K562 (cell line): ENCODE results near the gene G6PC3. TPM values are rescaled to one million over a fixed set of nuclear protein-coding genes. Genes with fewer than 3 reads are reported as not detected.

Experiments
- CUX1 ChIP-seq: fragments of 200-800 bp; sonication (Bioruptor generic); IDR thresholded peaks from 2 replicates; pipeline ENCODE4 v1.6.1; 2016; ENCODE audit warnings: missing genetic modification characterization, missing compliant biosample characterization
- FOXA1 ChIP-seq: fragments of 450-650 bp; IDR thresholded peaks from 2 replicates; pipeline ENCODE4 v1.6.1; 2016; ENCODE audit warnings: mild to moderate bottlenecking, borderline replicate concordance
- MED1 ChIP-seq: sonication (generic); formaldehyde crosslinking; IDR thresholded peaks from 2 replicates; pipeline ENCODE4 v1.8.1; 2023; ENCODE audit warnings: missing genetic modification reagents, borderline replicate concordance
- MGA ChIP-seq: fragments of 450-650 bp; IDR thresholded peaks from 2 replicates; pipeline ENCODE4 v1.6.1; 2016; ENCODE audit warnings: mild to moderate bottlenecking, moderate library complexity
- NFRKB ChIP-seq: fragments of 450-650 bp; IDR thresholded peaks from 2 replicates; pipeline ENCODE4 v1.6.1; 2016; ENCODE audit warnings: low read depth
- NONO ChIP-seq, 2 experiments: fragments of 200-400 bp in 1 of 2; fragments of 450-650 bp in 1 of 2; formaldehyde crosslinking in 1 of 2; IDR thresholded peaks; 2 replicates each; pipeline ENCODE4 v1.6.1; 2017; ENCODE audit warnings: low read depth in 2 of 2, mild to moderate bottlenecking in 2 of 2, moderate library complexity in 2 of 2, low read length in 1 of 2
- SMAD3 ChIP-seq: fragments of 450-650 bp; formaldehyde crosslinking; conservative IDR thresholded peaks from 2 replicates; pipeline ENCODE4 v1.4.0; 2020; ENCODE audit warnings: mild to moderate bottlenecking
- TSC22D4 ChIP-seq: fragments of 450-650 bp; IDR thresholded peaks from 2 replicates; pipeline ENCODE4 v1.6.1; 2016; ENCODE audit warnings: missing genetic modification characterization, missing biosample characterization, control low read depth
- XRCC3 ChIP-seq: fragments of 450-650 bp; IDR thresholded peaks from 2 replicates; pipeline ENCODE4 v1.6.1; 2017; ENCODE audit warnings: mild to moderate bottlenecking, moderate library complexity
- ZNF274 ChIP-seq: IDR thresholded peaks from 2 replicates; pipeline ENCODE4 v1.6.1; 2011; ENCODE audit warnings: low read depth, mild to moderate bottlenecking, low read length, moderate library complexity, borderline replicate concordance
- polyA plus RNA-seq, 8 experiments: library from polyadenylated mRNA; depleted of rRNA in 4 of 8; stranded (reverse) in 5 of 8; unstranded in 3 of 8; fragments of >200 nt; fragmentation: Nextera tagmentation in 2 of 8; fragmentation: Illumina TruSeq in 1 of 8; extraction: Ambion mirVana in 2 of 8; extraction: Trizol in 1 of 8; gene quantifications; 2 replicates each; pipeline versions ENCODE4 v1.2.1 to v1.2.3, GENCODE V29; 2011 to 2014; ENCODE audit warnings: inconsistent platforms in 1 of 8, missing spikeins in 1 of 8
- total RNA-seq, 7 experiments: library from RNA; depleted of rRNA in 6 of 7; stranded (reverse); fragments of >200 nt in 6 of 7; fragmentation: Illumina TruSeq in 2 of 7; extraction: Trizol in 2 of 7; gene quantifications; 2 replicates each; pipeline versions ENCODE4 v1.2.1 to v1.2.3, GENCODE V29; 2011 to 2021; ENCODE audit warnings: low replicate concordance in 1 of 7

Gene G6PC3
- total and polyA plus RNA-seq, 9 of the 15 experiments (the other 6 are each of a cell fraction or from before 2014, with no cell fraction given): 10.4 to 57.8 (median 31.1) TPM

- peak; percentile 27 for TF ChIP-seq NFRKB
- TF ChIP-seq MGA: no peak; the same call in 1 of the 2 replicates
- TF ChIP-seq MED1: no peak
- no peak for TF ChIP-seq TSC22D4 (tag)
- no peak for TF ChIP-seq ZNF274
- peak in 1 of 2 experiments; percentile 57; a peak in 1 of 4 replicates for TF ChIP-seq NONO (IDR thresholded peaks at IDR 0.05; ENCODE audit: low read depth in 2 of 2, low read length in 1 of 2)
- no peak for TF ChIP-seq XRCC3
- TF ChIP-seq CUX1 (CRISPR knock-in tag): 0 out of 2 replicates have a peak, but pooled peaks have one; percentile 46
- no peak for TF ChIP-seq SMAD3 (CRISPR knock-in tag)
- TF ChIP-seq FOXA1: no peak
Measured at GRCh38 chr17:44095647-44096496, 25.3 kb downstream of the G6PC3 start (continued).
